ENCODE results near the gene NRG3.

GRCh38 chr10:82399850-82400249, 524.9 kb downstream of the NRG3 start:
- no peak for TF ChIP-seq CTCF (conservative IDR thresholded peaks at IDR 0.05 in 1 of 2, IDR thresholded peaks at IDR 0.05 in 1 of 2; ENCODE audit: low read depth in 1 of 2, low read length in 2 of 2)
- TF ChIP-seq EZH2 (IDR thresholded peaks at IDR 0.05; ENCODE audit: low read length, missing control alignments), result no peak

Data from fibroblast of lung (primary cell).